Astrocyte (in vitro differentiated cells and primary cell): ENCODE results near the gene TBC1D10B. TPM values are rescaled to one million over a fixed set of nuclear protein-coding genes. Genes with fewer than 3 reads are reported as not detected.

Experiments used
- DNase-seq: peaks from one replicate; pipeline ENCODE4 v3.0.0-alpha.2; 2010; ENCODE audit warnings: low read depth
- FAIRE-seq: peaks from 2 replicates; lab custom pipeline; 2011; peaks lifted over from hg19 to GRCh38; lab: Jason Lieb, UNC
- H2AFZ ChIP-seq: 2 replicates; pipeline ENCODE4 v1.6.0; 2012; ENCODE audit warnings: low read depth, low read length, inconsistent platforms
- H3K27ac ChIP-seq: 2 replicates; pipeline ENCODE4 v1.5.1; 2011; ENCODE audit warnings: low read depth, low read length, inconsistent platforms
- H3K27me3 ChIP-seq: 2 replicates; pipeline ENCODE4 v1.6.0; 2011; ENCODE audit warnings: low read length, inconsistent platforms; ENCODE audit not compliant: insufficient read depth
- H3K36me3 ChIP-seq: 2 replicates; pipeline ENCODE4 v1.5.1; 2011; ENCODE audit warnings: low read length, inconsistent platforms; ENCODE audit not compliant: insufficient read depth
- H3K4me1 ChIP-seq: 2 replicates; pipeline ENCODE4 v1.5.1; 2011; ENCODE audit warnings: low read length, inconsistent platforms; ENCODE audit not compliant: insufficient read depth
- H3K4me2 ChIP-seq: 2 replicates; pipeline ENCODE4 v1.6.0; 2012; ENCODE audit warnings: low read length, inconsistent platforms
- H3K4me3 ChIP-seq: 2 replicates; pipeline ENCODE4 v1.5.1; 2011; ENCODE audit warnings: low read depth, mild to moderate bottlenecking, low read length, inconsistent platforms; ENCODE audit not compliant: insufficient read depth
- H3K79me2 ChIP-seq: 2 replicates; pipeline ENCODE4 v1.6.0; 2012; ENCODE audit warnings: mild to moderate bottlenecking, low read length, inconsistent platforms; ENCODE audit not compliant: insufficient read depth
- H3K9ac ChIP-seq: 2 replicates; pipeline ENCODE4 v1.6.0; 2012; ENCODE audit warnings: mild to moderate bottlenecking, low read length, inconsistent platforms
- H3K9me3 ChIP-seq: 2 replicates; pipeline ENCODE4 v1.5.1; 2012; ENCODE audit warnings: low read depth, mild to moderate bottlenecking, low read length, inconsistent platforms; ENCODE audit not compliant: insufficient read depth
- H4K20me1 ChIP-seq: 2 replicates; pipeline ENCODE4 v1.6.0; 2012; ENCODE audit warnings: low read length, inconsistent platforms; ENCODE audit not compliant: insufficient read depth
- H3K27ac Mint-ChIP-seq: one replicate; pipeline ENCODE4 v1.8.0; 2021; ENCODE audit warnings: mild to moderate bottlenecking, mixed read lengths; ENCODE audit not compliant: unreplicated experiment
- H3K27me3 Mint-ChIP-seq: one replicate; pipeline ENCODE4 v1.8.0; 2021; ENCODE audit warnings: low read depth, mixed read lengths; ENCODE audit not compliant: unreplicated experiment
- H3K36me3 Mint-ChIP-seq: one replicate; pipeline ENCODE4 v1.8.0; 2021; ENCODE audit warnings: low read depth, mixed read lengths; ENCODE audit not compliant: unreplicated experiment
- H3K4me1 Mint-ChIP-seq: one replicate; pipeline ENCODE4 v1.8.0; 2021; ENCODE audit warnings: low read depth, mixed read lengths; ENCODE audit not compliant: unreplicated experiment
- H3K4me3 Mint-ChIP-seq: one replicate; pipeline ENCODE4 v1.8.0; 2021; ENCODE audit warnings: mild to moderate bottlenecking, moderate library complexity, mixed read lengths; ENCODE audit not compliant: unreplicated experiment
- H3K9me3 Mint-ChIP-seq: one replicate; pipeline ENCODE4 v1.8.0; 2021; ENCODE audit warnings: mild to moderate bottlenecking, mixed read lengths; ENCODE audit not compliant: unreplicated experiment
- EZH2 ChIP-seq: IDR thresholded peaks from 2 replicates; pipeline ENCODE4 v1.6.1; 2012; ENCODE audit warnings: mild to moderate bottlenecking, low read length, inconsistent platforms; ENCODE audit not compliant: insufficient read depth
- total RNA-seq: library from RNA; stranded (reverse); gene quantifications from 2 replicates; pipeline ENCODE4 v1.2.1, GENCODE V29; 2021
- TF ChIP-seq, protein P1 (sequence below): IDR thresholded peaks from 2 replicates; pipeline ENCODE4 v1.5.1; 2011; ENCODE audit warnings: low read depth, mild to moderate bottlenecking, inconsistent platforms, low read length, moderate library complexity; ENCODE audit not compliant: insufficient read depth

TBC1D10B gene
- total RNA-seq, 1 donor from 2014 or later: 50.8 TPM

DNA sequence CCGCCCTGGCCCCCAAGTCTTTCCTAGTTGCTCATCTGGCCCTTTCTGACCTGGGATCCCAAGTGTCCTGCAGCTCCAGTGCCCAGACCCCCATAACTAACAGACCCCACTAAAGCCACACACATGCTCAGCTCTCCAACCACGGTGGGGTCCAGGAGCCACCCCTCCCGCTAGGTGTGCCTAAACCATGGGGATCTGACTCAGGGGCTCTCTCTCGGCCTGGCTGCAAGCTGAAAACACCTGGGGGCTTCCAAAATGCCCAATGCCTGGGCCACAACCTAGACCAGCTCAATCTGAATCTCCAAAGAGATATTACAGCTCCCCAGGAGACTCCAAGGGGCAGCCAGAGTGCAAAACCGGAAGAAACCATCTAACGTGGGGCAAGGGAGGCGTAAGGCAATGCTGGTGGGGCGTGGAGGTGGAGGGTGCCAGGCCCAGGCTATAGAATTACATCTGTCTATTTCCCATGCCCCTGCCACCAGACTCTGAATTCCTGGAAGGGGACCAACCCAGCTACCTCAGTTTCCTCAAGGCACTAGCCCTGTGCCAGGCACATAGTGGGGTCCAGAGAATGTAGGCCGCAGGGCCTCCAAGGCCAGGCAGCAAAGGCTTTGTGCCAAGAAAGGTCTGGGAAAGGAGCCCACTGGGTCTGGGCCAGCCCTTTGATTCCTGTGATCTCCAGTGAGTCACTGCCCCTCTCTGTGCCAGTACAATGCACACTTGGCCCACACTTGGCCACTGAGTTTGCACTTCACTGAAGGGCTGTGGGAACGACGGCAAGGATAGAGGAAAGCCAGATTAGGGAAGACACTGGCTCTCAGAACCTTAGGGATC, 18.5 kb downstream of the TBC1D10B start:
- H3K27ac ChIP-seq: peak overlapping the region; percentile 69
- Mint-ChIP-seq H3K27me3 (no peaks in the 10 kb centered on the region), H3K4me3 (no peak overlapping the region), H3K36me3 (peaks cover 14% of the 10 kb centered on the region), H3K9me3 (no peaks in the 10 kb centered on the region), H3K4me1 (peaks cover 6% of the 10 kb centered on the region), H3K27ac (peak overlapping the region; percentile 47)
- DNase-seq: peak; percentile 89
- peaks cover 33% of the 10 kb centered on the region for H3K79me2 ChIP-seq
- no peak overlapping the region for H2AFZ ChIP-seq
- no peak for FAIRE-seq
- H3K9ac ChIP-seq: peak overlapping the region; percentile 47
- peak overlapping the region; percentile 48 for H3K4me2 ChIP-seq
- H3K36me3 ChIP-seq: peaks cover 14% of the 10 kb centered on the region
- no peak overlapping the region for H3K4me3 ChIP-seq
- H4K20me1 ChIP-seq: peaks cover 35% of the 10 kb centered on the region
- H3K27me3 ChIP-seq: no peaks in the 10 kb centered on the region
- H3K9me3 ChIP-seq: no peaks in the 10 kb centered on the region
- TF ChIP-seq, protein P1, sequence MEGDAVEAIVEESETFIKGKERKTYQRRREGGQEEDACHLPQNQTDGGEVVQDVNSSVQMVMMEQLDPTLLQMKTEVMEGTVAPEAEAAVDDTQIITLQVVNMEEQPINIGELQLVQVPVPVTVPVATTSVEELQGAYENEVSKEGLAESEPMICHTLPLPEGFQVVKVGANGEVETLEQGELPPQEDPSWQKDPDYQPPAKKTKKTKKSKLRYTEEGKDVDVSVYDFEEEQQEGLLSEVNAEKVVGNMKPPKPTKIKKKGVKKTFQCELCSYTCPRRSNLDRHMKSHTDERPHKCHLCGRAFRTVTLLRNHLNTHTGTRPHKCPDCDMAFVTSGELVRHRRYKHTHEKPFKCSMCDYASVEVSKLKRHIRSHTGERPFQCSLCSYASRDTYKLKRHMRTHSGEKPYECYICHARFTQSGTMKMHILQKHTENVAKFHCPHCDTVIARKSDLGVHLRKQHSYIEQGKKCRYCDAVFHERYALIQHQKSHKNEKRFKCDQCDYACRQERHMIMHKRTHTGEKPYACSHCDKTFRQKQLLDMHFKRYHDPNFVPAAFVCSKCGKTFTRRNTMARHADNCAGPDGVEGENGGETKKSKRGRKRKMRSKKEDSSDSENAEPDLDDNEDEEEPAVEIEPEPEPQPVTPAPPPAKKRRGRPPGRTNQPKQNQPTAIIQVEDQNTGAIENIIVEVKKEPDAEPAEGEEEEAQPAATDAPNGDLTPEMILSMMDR: no peak
- TF ChIP-seq EZH2: no peak
- peaks cover 23% of the 10 kb centered on the region for H3K4me1 ChIP-seq

DNA sequence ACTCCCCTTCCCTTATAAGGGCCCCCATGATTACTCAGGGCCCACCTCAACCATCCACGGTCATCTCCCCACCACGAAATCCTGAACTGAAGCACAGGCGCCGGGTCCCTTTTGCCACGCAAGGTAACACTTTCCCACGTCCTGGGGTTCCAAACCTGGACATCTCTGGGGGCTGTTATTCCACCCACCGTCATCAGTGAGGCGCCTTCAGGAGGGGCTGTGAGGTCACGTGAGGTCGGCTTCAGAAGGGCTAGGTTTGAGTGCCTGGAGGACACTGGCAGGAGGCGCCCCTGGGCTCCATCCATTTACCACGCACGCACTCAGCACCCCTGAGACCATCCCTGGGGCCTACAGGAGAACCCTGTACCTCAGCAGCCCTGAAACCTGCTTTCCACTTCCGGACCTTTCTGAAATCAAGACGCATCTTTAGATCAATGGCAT, 19.3 kb downstream of the TBC1D10B start:
- peaks cover 12% of the 10 kb centered on the region for H3K36me3 Mint-ChIP-seq
- no peak overlapping the region for H3K9ac ChIP-seq

More for the DNA sequence above, 19.3 kb downstream of the TBC1D10B start:
- Histone ChIP-seq H4K20me1 (peaks cover 35% of the 10 kb centered on the region), H3K4me3 (no peak overlapping the region), H3K79me2 (peaks cover 32% of the 10 kb centered on the region), H2AFZ (no peak overlapping the region), H3K9me3 (no peaks in the 10 kb centered on the region), H3K4me2 (no peak overlapping the region), H3K27ac (no peak overlapping the region), H3K36me3 (peaks cover 14% of the 10 kb centered on the region), H3K4me1 (peaks cover 23% of the 10 kb centered on the region), H3K27me3 (no peaks in the 10 kb centered on the region)
- Mint-ChIP-seq H3K27ac (no peak overlapping the region), H3K9me3 (no peaks in the 10 kb centered on the region), H3K4me1 (peaks cover under 1% of the 10 kb centered on the region), H3K27me3 (no peaks in the 10 kb centered on the region), H3K4me3 (no peak overlapping the region)
- FAIRE-seq (no peak), DNase-seq (no peak)
- TF ChIP-seq, protein P1: no peak
- no peak for TF ChIP-seq EZH2
